GM23338 (cell line): ENCODE results near the gene GALM. TPM values are rescaled to one million over a fixed set of nuclear protein-coding genes. Genes with fewer than 3 reads are reported as not detected.

ENCODE experiments used
- ATAC-seq: fragments of 200-7000 bp; cut with Tn5 transposase; 3 replicates; pipeline ENCODE4 v1.9.1; 2020
- DNase-seq: peaks from one replicate; pipeline ENCODE4 v3.0.0-alpha.2; 2015; ENCODE audit warnings: low spot score
- H2AFZ ChIP-seq: fragments of 200-600 bp; sonication (generic); 2 replicates; pipeline ENCODE4 v1.8.0; 2016; ENCODE audit warnings: antibody characterized with exemption, mild to moderate bottlenecking, moderate library complexity
- H3F3A ChIP-seq: fragments of 200-600 bp; sonication (generic); replicated peaks from 2 replicates; pipeline ENCODE4 v1.8.0; 2017; ENCODE audit warnings: antibody characterized with exemption, mixed run types, low read depth
- H3K27ac ChIP-seq: fragments of 200-600 bp; sonication (generic); 2 replicates; pipeline ENCODE4 v1.6.1; 2016; ENCODE audit warnings: low read depth
- H3K27me3 ChIP-seq: fragments of 200-600 bp; sonication (generic); 2 replicates; pipeline ENCODE4 v1.8.0; 2016; ENCODE audit warnings: mild to moderate bottlenecking, mixed run types, moderate library complexity; ENCODE audit not compliant: insufficient read depth
- H3K36me3 ChIP-seq: fragments of 200-600 bp; sonication (generic); 2 replicates; pipeline ENCODE4 v1.8.0; 2016; ENCODE audit warnings: mild to moderate bottlenecking; ENCODE audit not compliant: insufficient read depth
- H3K4me1 ChIP-seq: fragments of 200-600 bp; sonication (generic); 2 replicates; pipeline ENCODE4 v1.8.0; 2016; ENCODE audit warnings: mild to moderate bottlenecking, moderate library complexity; ENCODE audit not compliant: insufficient read depth
- H3K4me2 ChIP-seq: fragments of 200-600 bp; sonication (generic); 2 replicates; pipeline ENCODE4 v1.7.1; 2017; ENCODE audit warnings: mixed run types
- H3K4me3 ChIP-seq: fragments of 200-600 bp; sonication (generic); 2 replicates; pipeline ENCODE4 v1.6.1; 2016; ENCODE audit warnings: mixed run types
- H3K79me2 ChIP-seq: fragments of 200-600 bp; sonication (generic); replicated peaks from 2 replicates; pipeline ENCODE4 v1.8.0; 2017; ENCODE audit warnings: mild to moderate bottlenecking; ENCODE audit not compliant: insufficient read depth
- H3K9me2 ChIP-seq: fragments of 200-600 bp; sonication (generic); 2 replicates; pipeline ENCODE4 v1.8.0; 2017; ENCODE audit not compliant: insufficient read depth
- H4K20me1 ChIP-seq: fragments of 200-600 bp; sonication (generic); replicated peaks from 2 replicates; pipeline ENCODE4 v1.8.0; 2017; ENCODE audit warnings: mild to moderate bottlenecking; ENCODE audit not compliant: insufficient read depth
- H3K27ac Mint-ChIP-seq: 2 replicates; pipeline ENCODE4 v1.8.0; 2020; ENCODE audit warnings: inconsistent platforms, mild to moderate bottlenecking, moderate library complexity, mixed read lengths
- H3K27me3 Mint-ChIP-seq: 3 replicates; pipeline ENCODE4 v1.8.0; 2022; ENCODE audit warnings: low read depth, mild to moderate bottlenecking, moderate library complexity, mixed read lengths, inconsistent platforms; ENCODE audit not compliant: insufficient read depth, poor library complexity
- H3K36me3 Mint-ChIP-seq: 3 replicates; pipeline ENCODE4 v1.8.0; 2021; ENCODE audit warnings: low read depth, mild to moderate bottlenecking, inconsistent platforms, moderate library complexity, mixed read lengths
- H3K4me1 Mint-ChIP-seq: 3 replicates; pipeline ENCODE4 v1.8.0; 2020; ENCODE audit warnings: mild to moderate bottlenecking, inconsistent platforms, mixed read lengths
- H3K4me3 Mint-ChIP-seq: 3 replicates; pipeline ENCODE4 v1.8.0; 2021; ENCODE audit warnings: moderate library complexity, mild to moderate bottlenecking, inconsistent platforms, mixed read lengths
- H3K9me3 Mint-ChIP-seq: 3 replicates; pipeline ENCODE4 v1.8.0; 2020; ENCODE audit warnings: moderate library complexity, mild to moderate bottlenecking, inconsistent platforms, mixed read lengths
- CTCF ChIP-seq, 2 experiments: fragments of 200-600 bp in 1 of 2; sonication (generic) in 1 of 2; conservative IDR thresholded peaks; 2 replicates each; pipeline versions ENCODE4 v1.5.1 to v1.6.1; 2016 to 2017; ENCODE audit warnings: antibody characterized with exemption in 2 of 2, low read depth in 2 of 2, mild to moderate bottlenecking in 2 of 2, moderate library complexity in 1 of 2
- ETS1 ChIP-seq: IDR thresholded peaks from 2 replicates; pipeline ENCODE4 v1.6.1; 2016; ENCODE audit warnings: antibody characterized with exemption
- EZH2phosphoT487 ChIP-seq: fragments of 200-600 bp; sonication (generic); IDR thresholded peaks from one replicate; pipeline ENCODE4 v1.8.1; 2018; ENCODE audit warnings: antibody characterized with exemption; ENCODE audit not compliant: unreplicated experiment
- NANOG ChIP-seq: IDR thresholded peaks from 2 replicates; pipeline ENCODE4 v1.6.1; 2016; ENCODE audit warnings: antibody characterized with exemption, borderline replicate concordance
- REST ChIP-seq: IDR thresholded peaks from one replicate; pipeline ENCODE4 v1.6.1; 2018; ENCODE audit warnings: antibody characterized with exemption; ENCODE audit not compliant: unreplicated experiment
- STAT1 ChIP-seq: IDR thresholded peaks from one replicate; pipeline ENCODE4 v1.6.1; 2016; ENCODE audit warnings: antibody characterized with exemption; ENCODE audit not compliant: unreplicated experiment
- ZNF114 ChIP-seq: fragments of 250-450 bp; sonication (Bioruptor Pico); IDR thresholded peaks from 2 replicates; pipeline ENCODE4 v1.5.0; 2020; ENCODE audit warnings: mild to moderate bottlenecking, moderate library complexity
- ZNF462 ChIP-seq: fragments of 250-450 bp; sonication (Bioruptor Pico); IDR thresholded peaks from 2 replicates; pipeline ENCODE4 v1.5.0; 2020; ENCODE audit warnings: mild to moderate bottlenecking, moderate library complexity
- polyA plus RNA-seq: library from polyadenylated mRNA; unstranded; fragments of >200 nt; fragmentation: Nextera tagmentation; extraction: Ambion mirVana; gene quantifications from 2 replicates; pipeline ENCODE4 v1.2.1, GENCODE V29; 2016
- total RNA-seq: library from RNA; depleted of rRNA; stranded (reverse); fragments of >200 nt; shearing (Covaris generic); gene quantifications from 2 replicates; pipeline ENCODE4 v1.2.3, GENCODE V29; 2014

GALM gene
- total and polyA plus RNA-seq, 2 experiments from 2014 or later: 9.3 to 21.6 TPM

- H3F3A ChIP-seq: peaks cover 4% of the 10 kb centered on the region; the same call in 1 of the 2 replicates
- Mint-ChIP-seq H3K27me3 (peaks cover 10% of the 10 kb centered on the region), H3K27ac (peak overlapping the region; percentile 95; the same call in 1 of the 2 replicates), H3K36me3 (peaks cover 23% of the 10 kb centered on the region), H3K4me3 (peak overlapping the region; percentile 96), H3K9me3 (no peaks in the 10 kb centered on the region), H3K4me1 (no peaks in the 10 kb centered on the region)
- no peak overlapping the region for H2AFZ ChIP-seq
- H3K4me3 ChIP-seq: peak overlapping the region; percentile 66
- 0 out of 2 replicates have a peak, but pooled peaks cover 10% of the 10 kb centered on the region for H3K36me3 ChIP-seq
- ATAC-seq: no peak
- no peak overlapping the region for H3K27ac ChIP-seq
- H3K9me2 ChIP-seq: no peaks in the 10 kb centered on the region
- peaks cover 4% of the 10 kb centered on the region; the same call in 1 of the 2 replicates for H3K4me1 ChIP-seq
- H3K27me3 ChIP-seq: no peaks in the 10 kb centered on the region
- H4K20me1 ChIP-seq: no peaks in the 10 kb centered on the region
- no peak for TF ChIP-seq CTCF (conservative IDR thresholded peaks at IDR 0.05; ENCODE audit: low read depth in 2 of 2)
- TF ChIP-seq EZH2phosphoT487: no peak
- no peak for TF ChIP-seq NANOG
- no peak for TF ChIP-seq ZNF114 (CRISPR knock-in tag)
- TF ChIP-seq REST: no peak
- no peak for TF ChIP-seq ETS1
- peak overlapping the region; percentile 80 for H3K4me2 ChIP-seq
- 0 out of 2 replicates have a peak, but pooled peaks cover 8% of the 10 kb centered on the region for H3K79me2 ChIP-seq
- DNase-seq: no peak
These were observed 112.8 kb downstream of the GALM start for GRCh38 chr2:38778687-38779082.

- Mint-ChIP-seq H3K27me3 (peaks cover 4% of the 10 kb centered on the region), H3K36me3 (peaks cover 23% of the 10 kb centered on the region), H3K27ac (no peak overlapping the region; the same call in 1 of the 2 replicates), H3K9me3 (no peaks in the 10 kb centered on the region), H3K4me3 (no peak overlapping the region), H3K4me1 (no peaks in the 10 kb centered on the region)
- Histone ChIP-seq H2AFZ (no peak overlapping the region), H3K27ac (peak overlapping the region; percentile 69), H3F3A (peaks cover 8% of the 10 kb centered on the region; the same call in 1 of the 2 replicates), H3K4me2 (no peak overlapping the region), H3K4me1 (peaks cover 4% of the 10 kb centered on the region; the same call in 1 of the 2 replicates), H3K9me2 (no peaks in the 10 kb centered on the region), H3K79me2 (0 out of 2 replicates have a peak, but pooled peaks cover 7% of the 10 kb centered on the region), H3K4me3 (no peak overlapping the region), H3K36me3 (0 out of 2 replicates have a peak, but pooled peaks cover 10% of the 10 kb centered on the region), H3K27me3 (no peaks in the 10 kb centered on the region), H4K20me1 (no peaks in the 10 kb centered on the region)
- TF ChIP-seq STAT1: no peak
- TF ChIP-seq ZNF462: no peak
- no peak for TF ChIP-seq EZH2phosphoT487
- DNase-seq: no peak
- ATAC-seq: no peak
These were observed 117.7 kb downstream of the GALM start for GRCh38 chr2:38783586-38783985.
